Muscle of leg (tissue), 11 donors: ENCODE data around the gene SORL1. TPM values are rescaled to one million over a fixed set of nuclear protein-coding genes. Genes with fewer than 3 reads are reported as not detected.
A peak's percentile ranks its signal among the peaks of the same experiment; 100 is the strongest.

Experiments used
- DNase-seq: peaks from one replicate; pipeline ENCODE4 v3.0.0; 2013
- H3K27ac ChIP-seq: one replicate; pipeline ENCODE4 v1.5.1; 2013; ENCODE audit warnings: mild to moderate bottlenecking, low read length, control low read depth
- H3K27me3 ChIP-seq: one replicate; pipeline ENCODE4 v1.6.1; 2013; ENCODE audit warnings: low read length; ENCODE audit not compliant: control insufficient read depth, insufficient read depth
- H3K36me3 ChIP-seq: one replicate; pipeline ENCODE4 v1.6.1; 2013; ENCODE audit warnings: low read length; ENCODE audit not compliant: control insufficient read depth, insufficient read depth
- H3K4me1 ChIP-seq: one replicate; pipeline ENCODE4 v1.6.1; 2013; ENCODE audit warnings: low read length; ENCODE audit not compliant: control insufficient read depth, insufficient read depth
- H3K4me3 ChIP-seq: one replicate; pipeline ENCODE4 v1.5.1; 2013; ENCODE audit warnings: low read length, control low read depth
- H3K9me3 ChIP-seq: replicated peaks from 2 replicates; pipeline ENCODE4 v1.6.1; 2013; ENCODE audit warnings: low read depth, low read length; ENCODE audit not compliant: control insufficient read depth
- WGBS: methylation state at CpG from one replicate; pipeline ENCODE4 v1.1.5; 2013; ENCODE audit warnings: missing lambda C conversion rate; ENCODE audit not compliant: insufficient coverage; 5-methylcytosine and 5-hydroxymethylcytosine counted together
- polyA plus RNA-seq, 8 donors: library from polyadenylated mRNA; unstranded; fragments of 120-200 nt; gene quantifications; one replicate each; pipeline versions ENCODE4 v1.2.1 to v1.2.3, GENCODE V29; 2013; ENCODE audit warnings: inconsistent platforms in 1 of 8, low replicate concordance in 1 of 8; ENCODE audit not compliant: insufficient read length in 8 of 8, insufficient read depth in 1 of 8
- total RNA-seq: library from RNA; stranded (reverse); fragments of 120-200 nt; gene quantifications from one replicate; pipeline ENCODE4 v1.2.4, GENCODE V29; 2013

Gene SORL1
- total and polyA plus RNA-seq, 9 donors = 1.0 to 3.1 (median 1.9) TPM

GRCh38 chr11:121414141-121414913 lies 37.8 kb upstream of the SORL1 start:
- WGBS = 76% methylated on average over 2 of the region's 2 CpGs
- no peak overlapping the region for H3K27ac ChIP-seq
- no peaks in the 10 kb centered on the region for H3K36me3 ChIP-seq
- H3K9me3 ChIP-seq = no peaks in the 10 kb centered on the region
- peaks cover 27% of the 10 kb centered on the region for H3K4me1 ChIP-seq
- no peak for DNase-seq
- H3K27me3 ChIP-seq = no peaks in the 10 kb centered on the region
- no peak overlapping the region for H3K4me3 ChIP-seq

GRCh38 chr11:121415856-121416255 lies 36.3 kb upstream of the SORL1 start:
- peaks cover 28% of the 10 kb centered on the region for H3K4me1 ChIP-seq
- H3K4me3 ChIP-seq = no peak overlapping the region
- DNase-seq = peak; percentile 27
- no peaks in the 10 kb centered on the region for H3K9me3 ChIP-seq
- H3K36me3 ChIP-seq = no peaks in the 10 kb centered on the region
- H3K27me3 ChIP-seq = no peaks in the 10 kb centered on the region
- no peak overlapping the region for H3K27ac ChIP-seq
- no CpG with 5 or more reads among the region's 1 CpG for WGBS

DNA sequence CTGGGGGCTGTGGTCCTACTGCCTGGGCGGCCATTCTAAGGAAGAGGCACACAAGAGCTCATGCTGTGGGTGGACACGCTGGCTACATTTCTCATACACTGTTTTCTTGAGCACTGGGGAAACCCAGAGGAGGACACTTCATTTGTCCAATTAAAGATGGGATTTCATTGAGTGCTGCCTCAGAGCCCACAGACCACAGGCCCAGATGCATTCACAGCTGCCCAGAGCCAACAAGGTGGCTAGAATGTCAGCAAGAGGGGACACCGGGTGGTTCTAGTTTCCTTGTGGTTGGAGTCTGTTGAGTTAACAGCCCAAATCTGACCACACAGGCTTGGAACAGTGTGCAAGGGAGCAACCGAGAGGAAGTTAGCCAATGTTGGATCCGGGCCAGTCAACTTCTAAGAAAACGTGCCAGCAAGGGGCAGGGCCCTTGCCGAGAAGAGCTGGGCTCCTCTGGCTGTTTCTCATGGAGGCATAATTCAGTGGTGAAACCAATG lies 35.0 kb upstream of the SORL1 start:
- peak; percentile 90 for DNase-seq
- Histone ChIP-seq H3K4me1 (peaks cover 28% of the 10 kb centered on the region), H3K9me3 (no peaks in the 10 kb centered on the region), H3K27ac (peak overlapping the region; percentile 88), H3K27me3 (no peaks in the 10 kb centered on the region), H3K36me3 (no peaks in the 10 kb centered on the region), H3K4me3 (no peak overlapping the region)
- 17% methylated on average over 3 of the region's 7 CpGs for WGBS

- Histone ChIP-seq H3K4me3 (no peak overlapping the region), H3K9me3 (no peaks in the 10 kb centered on the region), H3K27ac (peak overlapping the region; percentile 88), H3K36me3 (no peaks in the 10 kb centered on the region), H3K4me1 (peaks cover 28% of the 10 kb centered on the region), H3K27me3 (no peaks in the 10 kb centered on the region)
- no CpG with 5 or more reads among the region's 2 CpGs for WGBS
- DNase-seq = no peak
Measured at GRCh38 chr11:121417607-121418006, 34.5 kb upstream of the SORL1 start.

GRCh38 chr11:121418625-121419114 lies 33.4 kb upstream of the SORL1 start:
- peak; percentile 89 for DNase-seq
- peaks cover 28% of the 10 kb centered on the region for H3K4me1 ChIP-seq
- no peak overlapping the region for H3K4me3 ChIP-seq
- no peaks in the 10 kb centered on the region for H3K9me3 ChIP-seq
- 57% methylated on average over 2 of the region's 7 CpGs for WGBS
- peak overlapping the region; percentile 88 for H3K27ac ChIP-seq
- no peaks in the 10 kb centered on the region for H3K27me3 ChIP-seq
- H3K36me3 ChIP-seq = no peaks in the 10 kb centered on the region

DNA sequence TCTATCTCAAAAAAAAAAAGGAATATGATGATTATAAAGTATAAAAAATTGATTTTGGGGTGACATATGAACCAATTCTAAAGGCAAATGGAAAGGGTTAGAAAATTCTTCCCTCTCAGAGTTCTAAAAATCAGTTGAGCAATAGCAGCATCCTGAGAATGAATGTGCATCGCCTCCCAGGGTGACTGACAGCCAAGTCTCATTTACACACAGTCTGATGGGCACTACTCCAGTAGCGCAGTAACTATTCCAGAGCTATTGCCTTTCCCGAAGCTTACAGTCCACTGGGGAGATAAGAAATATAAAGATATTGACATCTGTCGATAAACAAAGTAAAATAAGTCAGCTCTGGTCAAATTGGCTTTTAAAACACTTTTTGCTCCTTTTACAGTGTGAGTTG lies 32.3 kb upstream of the SORL1 start:
- Histone ChIP-seq H3K4me1 (peaks cover 28% of the 10 kb centered on the region), H3K36me3 (no peaks in the 10 kb centered on the region), H3K4me3 (no peak overlapping the region), H3K27ac (no peak overlapping the region), H3K27me3 (no peaks in the 10 kb centered on the region), H3K9me3 (no peaks in the 10 kb centered on the region)
- DNase-seq = peak; percentile 34
- no CpG with 5 or more reads among the region's 4 CpGs for WGBS

GRCh38 chr11:121420398-121420797 lies 31.7 kb upstream of the SORL1 start:
- 60% methylated on average over 1 of the region's 2 CpGs for WGBS
- no peak for DNase-seq
- peaks cover 28% of the 10 kb centered on the region for H3K4me1 ChIP-seq
- no peaks in the 10 kb centered on the region for H3K9me3 ChIP-seq
- H3K36me3 ChIP-seq = no peaks in the 10 kb centered on the region
- no peak overlapping the region for H3K27ac ChIP-seq
- no peaks in the 10 kb centered on the region for H3K27me3 ChIP-seq
- no peak overlapping the region for H3K4me3 ChIP-seq

- Histone ChIP-seq H3K4me1 (peaks cover 22% of the 10 kb centered on the region), H3K27ac (no peak overlapping the region), H3K27me3 (peaks cover under 1% of the 10 kb centered on the region), H3K36me3 (no peaks in the 10 kb centered on the region), H3K9me3 (no peaks in the 10 kb centered on the region), H3K4me3 (no peak overlapping the region)
- DNase-seq = no peak
- WGBS = 60% methylated on average over 1 of the region's 4 CpGs
Measured at GRCh38 chr11:121421149-121421901, 30.8 kb upstream of the SORL1 start.

DNA sequence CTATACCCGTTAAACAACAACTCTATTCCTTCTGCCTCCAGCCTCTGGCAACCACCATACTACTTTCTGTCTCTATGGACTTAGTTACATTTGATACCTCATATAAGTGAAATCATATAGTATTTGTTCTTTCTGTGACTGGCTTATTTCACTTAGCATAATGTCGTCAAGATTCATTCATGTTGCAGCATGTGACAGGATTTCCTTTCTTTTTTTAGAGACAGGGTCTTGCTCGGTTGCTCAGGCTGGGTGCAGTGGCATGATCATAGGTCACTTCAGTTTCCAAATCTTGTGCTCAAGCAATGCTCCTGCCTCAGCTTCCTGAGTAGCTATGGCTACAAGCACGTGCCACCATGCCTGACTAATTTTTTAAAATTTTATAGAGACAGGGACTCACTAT lies 29.4 kb upstream of the SORL1 start:
- Histone ChIP-seq H3K27ac (no peak overlapping the region), H3K4me1 (peaks cover 20% of the 10 kb centered on the region), H3K27me3 (peaks cover 8% of the 10 kb centered on the region), H3K36me3 (no peaks in the 10 kb centered on the region), H3K9me3 (no peaks in the 10 kb centered on the region), H3K4me3 (no peak overlapping the region)
- no peak for DNase-seq
- WGBS = 42% methylated on average over 3 of the region's 4 CpGs

DNA sequence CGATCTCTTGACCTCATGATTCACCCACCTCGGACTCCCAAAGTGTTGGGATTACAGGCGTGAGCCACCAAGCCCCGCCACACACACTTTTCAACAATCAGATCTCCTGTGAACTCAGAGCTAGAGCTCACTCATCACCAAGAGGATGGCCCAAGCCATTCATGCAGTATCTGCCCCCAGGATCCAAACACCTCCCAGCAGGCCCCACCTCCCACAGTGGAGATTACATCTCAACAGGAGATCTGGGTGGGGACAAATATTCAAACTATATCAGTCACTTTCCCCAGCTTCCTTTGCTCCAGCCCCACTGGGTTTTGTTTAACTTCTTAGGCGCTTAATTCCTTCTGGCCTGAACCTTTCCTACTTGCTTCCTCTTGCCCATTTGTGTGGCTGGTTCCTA lies 26.3 kb upstream of the SORL1 start:
- Histone ChIP-seq H3K4me3 (no peak overlapping the region), H3K27me3 (peaks cover 13% of the 10 kb centered on the region), H3K9me3 (no peaks in the 10 kb centered on the region), H3K4me1 (peaks cover 7% of the 10 kb centered on the region), H3K27ac (no peak overlapping the region), H3K36me3 (no peaks in the 10 kb centered on the region)
- 85% methylated on average over 5 of the region's 5 CpGs for WGBS
- no peak for DNase-seq
